Renal cortex interstitium (tissue), 15 donors: ENCODE measurements around the gene ESR2. TPM values are rescaled to one million over a fixed set of nuclear protein-coding genes. Genes with fewer than 3 reads are reported as not detected.
"Not testable (repeated sequence)": the region's sequence is repeated elsewhere in the genome, so short reads cannot be mapped to it uniquely, and the experiment has no call there.

Experiments
- DNase-seq, 11 donors: peaks; one replicate each; pipeline ENCODE4 v3.0.0-alpha.2; 2013; ENCODE audit warnings: low read depth in 9 of 11, low spot score in 4 of 11; ENCODE audit errors: extremely low read depth in 1 of 11
- long read RNA-seq, 16 experiments: transcript quantifications; one replicate each; lab custom pipeline, GENCODE V29; 2026
- polyA plus RNA-seq, 3 donors: library from polyadenylated mRNA; unstranded; fragments of 120-200 nt; gene quantifications; one replicate each; pipeline ENCODE4 v1.2.1, GENCODE V29; 2013; ENCODE audit not compliant: insufficient read length in 3 of 3

ESR2 gene
- 1 to 10 TPM; 1.1 to 1.7 (median 1.2) TPM for polyA plus RNA-seq
- long read RNA-seq, donor 1 = 0 reads
- long read RNA-seq, donor 2 = 0 reads
- long read RNA-seq, donor 3 = 0 reads
- long read RNA-seq, donor 4 = 0 reads
- long read RNA-seq, donor 5 = 0 reads
- long read RNA-seq, donor 6 = 0 reads
- long read RNA-seq, donor 7 = 0 reads
- long read RNA-seq, donor 8 = 0 reads
- long read RNA-seq, donor 9 = 0 reads
- long read RNA-seq, donor 10 = 0 reads
- long read RNA-seq, donor 11 = 0 reads
- long read RNA-seq, donor 12 = 0 reads
- long read RNA-seq, donor 13 = 0 reads
- long read RNA-seq, donor 14 = 0 reads
- long read RNA-seq, donor 15 = 0 reads
- long read RNA-seq, donor 16 = 0 reads

GRCh38 chr14:64293976-64294671 lies at the start of gene ESR2:
ESR2 (minus strand) TSS chr14:64294371; CDS start chr14:64282985, 11,386 bp downstream.
- DNase-seq = peak in 7 of 11 donors; percentile 18 to 29 (median 23)

GRCh38 chr14:64340560-64341196 lies 46.5 kb upstream of the ESR2 start:
- DNase-seq = no peak

GRCh38 chr14:64338616-64339316 lies 44.6 kb upstream of the ESR2 start:
- DNase-seq = peak; percentile 88 to 99 (median 97)

GRCh38 chr14:64337888-64338615 lies 43.9 kb upstream of the ESR2 start:
- DNase-seq = peak; percentile 31 to 70 (median 56)

- no peak for DNase-seq
These were observed 35.0 kb upstream of the ESR2 start for GRCh38 chr14:64329149-64329548.

GRCh38 chr14:64326502-64326901 lies 32.3 kb upstream of the ESR2 start:
- no peak for DNase-seq

- DNase-seq = no peak
These were observed 30.7 kb upstream of the ESR2 start for GRCh38 chr14:64324895-64325294.

GRCh38 chr14:64324461-64324860 lies 30.3 kb upstream of the ESR2 start:
- DNase-seq = no peak

- DNase-seq = not testable (repeated sequence)
These were observed 26.2 kb upstream of the ESR2 start for GRCh38 chr14:64320362-64320761.

GRCh38 chr14:64318695-64319094 lies 24.5 kb upstream of the ESR2 start:
- not testable (repeated sequence) for DNase-seq

- DNase-seq = peak in 8 of 11 donors; percentile 43 to 74 (median 52)
These were observed 9.3 kb upstream of the ESR2 start for GRCh38 chr14:64303471-64303917.

GRCh38 chr14:64298773-64299172 lies 4.6 kb upstream of the ESR2 start:
- DNase-seq = no peak

- DNase-seq = no peak
These were observed 2.4 kb upstream of the ESR2 start for GRCh38 chr14:64296561-64296960.

- DNase-seq = peak in 4 of 11 donors; percentile 10 to 49 (median 18)
These were observed 672 bp upstream of the ESR2 start for GRCh38 chr14:64294672-64295413.

GRCh38 chr14:64292197-64292596 lies 2.0 kb downstream of the ESR2 start:
- DNase-seq = no peak

GRCh38 chr14:64289571-64289970 lies 4.6 kb downstream of the ESR2 start:
- DNase-seq = no peak

- no peak for DNase-seq
These were observed 12.4 kb downstream of the ESR2 start for GRCh38 chr14:64281805-64282204.
